H1 (cell line): ENCODE measurements around the gene LMAN2. TPM values are rescaled to one million over a fixed set of nuclear protein-coding genes. Genes with fewer than 3 reads are reported as not detected.

Experiments
- CTCF ChIA-PET: fragments of 300-600 bp; sonication (Branson Sonifier 250); formaldehyde crosslinking; loops from one replicate; lab custom pipeline; 2021; ENCODE audit not compliant: partially characterized antibody; lab: Charles Lee
- POLR2A ChIA-PET: fragments of 300-600 bp; sonication (Branson Sonifier 250); formaldehyde crosslinking; loops from one replicate; lab custom pipeline; 2021; ENCODE audit warnings: inconsistent platforms; ENCODE audit not compliant: partially characterized antibody; lab: Charles Lee
- DNase-seq, 2 experiments: peaks; one replicate each; pipeline versions ENCODE4 v3.0.0 to v3.0.0-alpha.2; 2010 to 2022; ENCODE audit warnings: low spot score in 2 of 2, low read depth in 1 of 2, mixed read lengths in 1 of 2
- FAIRE-seq: peaks from 2 replicates; lab custom pipeline; 2011; peaks lifted over from hg19 to GRCh38; lab: Jason Lieb, UNC
- H2AFZ ChIP-seq: 2 replicates; pipeline ENCODE4 v1.8.1; 2012; ENCODE audit warnings: low read length, inconsistent platforms
- H2AK5ac ChIP-seq: 2 replicates; pipeline ENCODE4 v1.6.1; 2013; ENCODE audit warnings: low read depth, low read length
- H2BK120ac ChIP-seq: replicated peaks from 2 replicates; pipeline ENCODE3; 2013; ENCODE audit warnings: low read depth, low read length, inconsistent platforms
- H2BK12ac ChIP-seq: 2 replicates; pipeline ENCODE4 v1.6.1; 2013; ENCODE audit warnings: low read depth, low read length
- H2BK15ac ChIP-seq: 2 replicates; pipeline ENCODE4 v1.6.1; 2013; ENCODE audit warnings: low read length
- H2BK20ac ChIP-seq: 2 replicates; pipeline ENCODE4 v1.6.1; 2013; ENCODE audit warnings: low read length
- H2BK5ac ChIP-seq: 2 replicates; pipeline ENCODE4 v1.6.1; 2013; ENCODE audit warnings: low read depth, low read length
- H3K14ac ChIP-seq: 2 replicates; pipeline ENCODE4 v1.6.1; 2013; ENCODE audit warnings: inconsistent platforms; ENCODE audit not compliant: insufficient read length
- H3K18ac ChIP-seq: 2 replicates; pipeline ENCODE4 v1.6.1; 2013; ENCODE audit warnings: low read length; ENCODE audit errors: extremely low read depth
- H3K23ac ChIP-seq: 2 replicates; pipeline ENCODE4 v1.6.1; 2013; ENCODE audit warnings: inconsistent platforms; ENCODE audit not compliant: insufficient read length
- H3K23me2 ChIP-seq: 2 replicates; pipeline ENCODE4 v1.6.1; 2013; ENCODE audit warnings: low read depth, low read length
- H3K27ac ChIP-seq: 2 replicates; pipeline ENCODE4 v1.6.1; 2011; ENCODE audit warnings: low read depth, low read length, inconsistent platforms
- H3K27me3 ChIP-seq, 4 experiments: replicated peaks in 1 of 4; 1 replicate in 1 of 4; 2 replicates in 3 of 4; pipeline versions ENCODE4 v1.6.1 to v1.8.1; 2011 to 2013; ENCODE audit warnings: low read length in 3 of 4, mild to moderate bottlenecking in 3 of 4, inconsistent platforms in 2 of 4, mixed read lengths in 2 of 4, moderate library complexity in 1 of 4; ENCODE audit not compliant: control insufficient read depth in 3 of 4, insufficient read depth in 3 of 4; ENCODE audit errors: extremely low read depth in 1 of 4
- H3K36me3 ChIP-seq, 4 experiments: 2 replicates each; pipeline versions ENCODE4 v1.6.1 to v1.8.1; 2011 to 2013; ENCODE audit warnings: mild to moderate bottlenecking in 4 of 4, low read length in 3 of 4, moderate library complexity in 2 of 4, control low read depth in 1 of 4, inconsistent platforms in 1 of 4; ENCODE audit not compliant: insufficient read depth in 4 of 4, control insufficient read depth in 2 of 4
- H3K4ac ChIP-seq: replicated peaks from 2 replicates; pipeline ENCODE3; 2013; ENCODE audit warnings: low read length, low read depth, mixed read lengths, inconsistent platforms; ENCODE audit not compliant: insufficient read length
- H3K4me1 ChIP-seq, 4 experiments: replicated peaks in 1 of 4; 1 replicate in 1 of 4; 2 replicates in 3 of 4; pipeline versions ENCODE4 v1.6.1 to v1.8.1; 2011 to 2013; ENCODE audit warnings: low read length in 3 of 4, inconsistent platforms in 2 of 4, mixed read lengths in 1 of 4; ENCODE audit not compliant: insufficient read depth in 4 of 4, control insufficient read depth in 3 of 4
- H3K4me2 ChIP-seq, 2 experiments: 2 replicates each; pipeline versions ENCODE4 v1.6.1 to v1.8.1; 2011 to 2013; ENCODE audit warnings: low read depth in 2 of 2, low read length in 2 of 2, control low read depth in 1 of 2, inconsistent platforms in 1 of 2, mild to moderate bottlenecking in 1 of 2; ENCODE audit not compliant: insufficient read depth in 1 of 2
- H3K4me3 ChIP-seq, 4 experiments: fragments of 200-600, 300-600 bp in 1 of 4; sonication (generic), shearing (Covaris generic), sonication (Bioruptor Twin) in 1 of 4; 2 replicates each; pipeline versions ENCODE4 v1.5.1 to v1.8.1; 2011 to 2016; ENCODE audit warnings: low read length in 4 of 4, low read depth in 3 of 4, control low read depth in 2 of 4, inconsistent platforms in 2 of 4, mild to moderate bottlenecking in 2 of 4, mixed read lengths in 1 of 4, moderate library complexity in 1 of 4; ENCODE audit not compliant: insufficient read depth in 2 of 4; ENCODE audit errors: extremely low read depth in 1 of 4
- H3K56ac ChIP-seq: replicated peaks from 2 replicates; pipeline ENCODE3; 2013; ENCODE audit warnings: low read depth, mild to moderate bottlenecking, mixed read lengths, low read length, inconsistent platforms; ENCODE audit not compliant: insufficient read length
- H3K79me1 ChIP-seq: 2 replicates; pipeline ENCODE4 v1.6.1; 2013; ENCODE audit warnings: low read depth, low read length, control low read depth
- H3K79me2 ChIP-seq, 2 experiments: 2 replicates each; pipeline versions ENCODE4 v1.6.1 to v1.8.1; 2012 to 2013; ENCODE audit warnings: low read length in 2 of 2, mild to moderate bottlenecking in 2 of 2, inconsistent platforms in 1 of 2; ENCODE audit not compliant: insufficient read depth in 2 of 2, control insufficient read depth in 1 of 2
- H3K9ac ChIP-seq, 4 experiments: replicated peaks in 1 of 4; 1 replicate in 1 of 4; 2 replicates in 3 of 4; pipeline versions ENCODE4 v1.6.1 to v1.8.1; 2011 to 2013; ENCODE audit warnings: low read depth in 3 of 4, low read length in 3 of 4, control low read depth in 2 of 4, mild to moderate bottlenecking in 2 of 4, moderate library complexity in 2 of 4, inconsistent platforms in 1 of 4; ENCODE audit errors: extremely low read depth in 1 of 4
- H3K9me3 ChIP-seq, 2 experiments: 2 replicates each; pipeline versions ENCODE4 v1.6.1 to v1.8.1; 2012 to 2013; ENCODE audit warnings: mild to moderate bottlenecking in 2 of 2, moderate library complexity in 2 of 2, control low read depth in 1 of 2, inconsistent platforms in 1 of 2, low read depth in 1 of 2, low read length in 1 of 2, mixed read lengths in 1 of 2; ENCODE audit not compliant: insufficient read depth in 2 of 2
- H4K20me1 ChIP-seq, 2 experiments: replicated peaks in 1 of 2; 2 replicates each; pipeline versions ENCODE3 to v1.8.1; 2011 to 2013; ENCODE audit warnings: inconsistent platforms in 2 of 2, low read length in 2 of 2, mild to moderate bottlenecking in 1 of 2; ENCODE audit not compliant: insufficient read depth in 2 of 2, control insufficient read depth in 1 of 2
- H4K5ac ChIP-seq: 2 replicates; pipeline ENCODE4 v1.6.1; 2013; ENCODE audit warnings: low read length, low read depth, mixed read lengths, inconsistent platforms; ENCODE audit not compliant: insufficient read length
- H4K8ac ChIP-seq: 2 replicates; pipeline ENCODE4 v1.8.0; 2013; ENCODE audit warnings: mild to moderate bottlenecking, moderate library complexity, low read length, inconsistent platforms; ENCODE audit not compliant: insufficient read depth; ENCODE audit errors: extremely low read depth
- H4K91ac ChIP-seq: replicated peaks from 2 replicates; pipeline ENCODE3; 2013; ENCODE audit warnings: low read length, mixed read lengths, inconsistent platforms; ENCODE audit not compliant: insufficient read length
- BRCA1 ChIP-seq: IDR thresholded peaks from 2 replicates; pipeline ENCODE4 v1.6.1; 2012; ENCODE audit warnings: low read depth, low read length, improper control_type of control experiment
- CREB1 ChIP-seq: IDR thresholded peaks from 2 replicates; pipeline ENCODE4 v1.6.1; 2012; ENCODE audit warnings: inconsistent platforms
- EZH2 ChIP-seq: fragments of 200-600 bp; sonication (generic); IDR thresholded peaks from 2 replicates; pipeline ENCODE4 v1.7.1; 2012; ENCODE audit warnings: low read depth, mild to moderate bottlenecking, moderate library complexity, low read length, inconsistent platforms; ENCODE audit not compliant: severe bottlenecking
- POLR2A ChIP-seq, 2 experiments: IDR thresholded peaks; 1 replicate in 1 of 2; 2 replicates in 1 of 2; pipeline ENCODE4 v1.6.1; 2011; ENCODE audit warnings: low read depth in 2 of 2, low read length in 2 of 2, mild to moderate bottlenecking in 2 of 2; ENCODE audit errors: control extremely low read depth in 1 of 2
- POLR2AphosphoS5 ChIP-seq: IDR thresholded peaks from 2 replicates; pipeline ENCODE4 v1.6.1; 2011; ENCODE audit warnings: low read depth, low read length
- RAD21 ChIP-seq, 2 experiments: IDR thresholded peaks in 1 of 2; conservative IDR thresholded peaks in 1 of 2; 2 replicates each; pipeline ENCODE4 v1.6.1; 2011; ENCODE audit warnings: low read depth in 2 of 2, low read length in 2 of 2, improper control_type of control experiment in 1 of 2, inconsistent platforms in 1 of 2, mild to moderate bottlenecking in 1 of 2, moderate library complexity in 1 of 2
- RFX5 ChIP-seq: IDR thresholded peaks from 2 replicates; pipeline ENCODE4 v1.6.1; 2011; ENCODE audit warnings: low read depth, low read length, improper control_type of control experiment, borderline replicate concordance
- RXRA ChIP-seq: IDR thresholded peaks from 2 replicates; pipeline ENCODE4 v1.6.1; 2011; ENCODE audit warnings: low read depth, mild to moderate bottlenecking, low read length, moderate library complexity; ENCODE audit not compliant: insufficient read depth
- SIN3A ChIP-seq, 2 experiments: IDR thresholded peaks in 1 of 2; conservative IDR thresholded peaks in 1 of 2; 2 replicates each; pipeline ENCODE4 v1.6.1; 2011 to 2012; ENCODE audit warnings: low read length in 2 of 2, improper control_type of control experiment in 1 of 2, low read depth in 1 of 2, mild to moderate bottlenecking in 1 of 2
- SP2 ChIP-seq: IDR thresholded peaks from 2 replicates; pipeline ENCODE4 v1.6.1; 2012; ENCODE audit warnings: mild to moderate bottlenecking, low read length, inconsistent platforms
- TBP ChIP-seq: IDR thresholded peaks from 2 replicates; pipeline ENCODE4 v1.6.1; 2011; ENCODE audit warnings: low read depth, low read length, improper control_type of control experiment
- TEAD4 ChIP-seq: IDR thresholded peaks from 2 replicates; pipeline ENCODE4 v1.6.1; 2012; ENCODE audit warnings: low read depth, low read length, inconsistent platforms, mixed read lengths
- ZNF274 ChIP-seq: IDR thresholded peaks from 2 replicates; pipeline ENCODE4 v1.7.0; 2012; ENCODE audit warnings: low read length, borderline replicate concordance; ENCODE audit errors: extremely low read depth
- WGBS, 2 experiments: shearing (Covaris generic) in 1 of 2; methylation state at CpG; one replicate each; pipeline versions ENCODE4 v1.1.6 to v1.1.7; 2013 to 2015; ENCODE audit warnings: low lambda C conversion rate in 2 of 2, mixed read lengths in 2 of 2, inconsistent platforms in 1 of 2, low coverage in 1 of 2, missing lambda C conversion rate in 1 of 2; ENCODE audit not compliant: insufficient replicate concordance in 2 of 2, insufficient coverage in 1 of 2, insufficient read length in 1 of 2; ENCODE audit errors: extremely low coverage in 1 of 2, missing lambda C conversion rate in 1 of 2; 5-methylcytosine and 5-hydroxymethylcytosine counted together
- polyA plus RNA-seq, 7 experiments: library from polyadenylated mRNA; depleted of rRNA in 3 of 7; stranded (reverse) in 5 of 7; unstranded in 2 of 7; fragments of >200 nt in 5 of 7; fragments of 200-250 nt in 2 of 7; gene quantifications; 1 replicate in 5 of 7; 2 replicates in 1 of 7; 4 replicates in 1 of 7; pipeline versions ENCODE4 v1.2.1 to v1.2.3, GENCODE V29; 2011 to 2013; ENCODE audit warnings: missing spikeins in 2 of 7, mixed read lengths in 2 of 7
- total RNA-seq: library from RNA; stranded (reverse); fragmentation: NEBNext Ultra II Directional; extraction: Animal tissue kit (Norgen Biotek cat#: 25700); gene quantifications from 2 replicates; pipeline ENCODE4 v1.2.1, GENCODE V29; 2021

LMAN2 gene
- total and polyA plus RNA-seq, 2 of the 8 experiments (the other 6 are each of a cell fraction or from before 2014, with no cell fraction given) = 116 to 225 TPM

GRCh38 chr5:177291735-177292134, 59.7 kb downstream of the LMAN2 start:
- Histone ChIP-seq H2BK15ac (no peak overlapping the region), H3K4me3 (no peak overlapping the region), H3K4me2 (no peak overlapping the region), H3K27ac (no peak overlapping the region), H3K23ac (no peak overlapping the region), H3K4me1 (no peaks in the 10 kb centered on the region; a peak in 1 of 7 replicates), H3K79me2 (no peaks in the 10 kb centered on the region; a peak in 1 of 4 replicates), H3K9me3 (no peaks in the 10 kb centered on the region), H2BK20ac (no peak overlapping the region), H4K91ac (no peak overlapping the region), H3K14ac (no peak overlapping the region), H3K79me1 (peaks cover 5% of the 10 kb centered on the region; the same call in 1 of the 2 replicates), H3K9ac (no peak overlapping the region; a peak in 1 of 7 replicates), H4K20me1 (peaks cover 6 to 15% of the 10 kb centered on the region in 2 experiments), H2BK120ac (no peak overlapping the region), H4K5ac (no peak overlapping the region), H3K18ac (no peak overlapping the region), H2AFZ (no peak overlapping the region), H2AK5ac (no peak overlapping the region), H3K23me2 (no peaks in the 10 kb centered on the region), H3K4ac (no peak overlapping the region), H2BK12ac (no peak overlapping the region), H4K8ac (no peak overlapping the region), H2BK5ac (no peak overlapping the region), H3K56ac (no peak overlapping the region), H3K36me3 (peaks cover 48 to 95% (median 72%) of the 10 kb centered on the region in 4 experiments), H3K27me3 (no peaks in the 10 kb centered on the region)
- TF ChIP-seq POLR2A (IDR thresholded peaks at IDR 0.05; ENCODE audit: control extremely low read depth in 1 of 2, low read depth in 2 of 2, low read length in 2 of 2) (no peak), POLR2AphosphoS5 (no peak), BRCA1 (no peak), SP2 (no peak), CREB1 (no peak), TEAD4 (no peak), EZH2 (no peak), TBP (no peak), SIN3A (conservative IDR thresholded peaks at IDR 0.05 in 1 of 2, IDR thresholded peaks at IDR 0.05 in 1 of 2; ENCODE audit: low read depth in 1 of 2, low read length in 2 of 2) (no peak), RXRA (no peak), RAD21 (IDR thresholded peaks at IDR 0.05 in 1 of 2, conservative IDR thresholded peaks at IDR 0.05 in 1 of 2; ENCODE audit: low read depth in 2 of 2, low read length in 2 of 2) (no peak), ZNF274 (no peak), RFX5 (no peak)
- WGBS, 2 experiments = 96% methylated on average over 7 of the region's 7 CpGs; no CpG with 5 or more reads in 1 of the 2 experiments
- no peak for FAIRE-seq
- POLR2A ChIA-PET = no interaction called here
- CTCF ChIA-PET = no interaction called here
- no peak for DNase-seq
